K562 (cell line): ENCODE results near the gene KCNIP2. TPM values are rescaled to one million over a fixed set of nuclear protein-coding genes. Genes with fewer than 3 reads are reported as not detected.

Experiments
- ADNP ChIP-seq: fragments of 200-800 bp; sonication (Bioruptor generic); IDR thresholded peaks from 2 replicates; pipeline ENCODE4 v1.6.1; 2016; ENCODE audit warnings: missing genetic modification characterization, missing compliant biosample characterization
- ARID3B ChIP-seq: fragments of 250-450 bp; sonication (Bioruptor Pico); IDR thresholded peaks from 2 replicates; pipeline ENCODE4 v1.4.0; 2020; ENCODE audit warnings: borderline replicate concordance
- DDX20 ChIP-seq: fragments of 450-650 bp; IDR thresholded peaks from 2 replicates; pipeline ENCODE4 v1.6.1; 2016; ENCODE audit warnings: missing genetic modification characterization, low read depth, mild to moderate bottlenecking, missing compliant biosample characterization, moderate library complexity
- FOSL1 ChIP-seq: fragments of 200-800 bp; sonication (Bioruptor generic); conservative IDR thresholded peaks from 2 replicates; pipeline ENCODE4 v1.6.1; 2016; ENCODE audit warnings: missing genetic modification characterization, missing compliant biosample characterization
- MBD1 ChIP-seq: fragments of 250-450 bp; sonication (Bioruptor Pico); IDR thresholded peaks from 2 replicates; pipeline ENCODE4 v1.8.0; 2022; ENCODE audit warnings: inconsistent platforms
- MBD2 ChIP-seq: sonication (generic); IDR thresholded peaks from 2 replicates; pipeline ENCODE4 v1.6.1; 2016; ENCODE audit warnings: low read depth, borderline replicate concordance
- NELFE ChIP-seq: IDR thresholded peaks from 2 replicates; pipeline ENCODE4 v1.6.1; 2011; ENCODE audit warnings: mild to moderate bottlenecking; ENCODE audit not compliant: insufficient read depth, insufficient read length
- NR1H2 ChIP-seq: sonication (generic); formaldehyde crosslinking; IDR thresholded peaks from 2 replicates; pipeline ENCODE4 v1.4.0; 2020; ENCODE audit warnings: mild to moderate bottlenecking, missing genetic modification reagents
- POLR2A ChIP-seq: fragments of 450-650 bp; conservative IDR thresholded peaks from 2 replicates; pipeline ENCODE4 v1.6.1; 2016
- POLR2B ChIP-seq: fragments of 450-650 bp; IDR thresholded peaks from 2 replicates; pipeline ENCODE4 v1.6.1; 2018; ENCODE audit warnings: low read depth; ENCODE audit not compliant: partially characterized antibody
- SMARCB1 ChIP-seq: IDR thresholded peaks from 2 replicates; pipeline ENCODE4 v1.6.1; 2011; ENCODE audit warnings: improper control_type of control experiment, low read depth; ENCODE audit not compliant: insufficient read length
- SNIP1 ChIP-seq: fragments of 450-650 bp; IDR thresholded peaks from 2 replicates; pipeline ENCODE4 v1.7.1; 2017; ENCODE audit warnings: low read depth, mild to moderate bottlenecking
- SRSF1 ChIP-seq: fragments of 200-400 bp; formaldehyde crosslinking; IDR thresholded peaks from 2 replicates; pipeline ENCODE4 v1.6.1; 2017; ENCODE audit warnings: mild to moderate bottlenecking, low read depth, low read length, moderate library complexity
- TAF9B ChIP-seq: fragments of 450-650 bp; IDR thresholded peaks from 2 replicates; pipeline ENCODE4 v1.6.1; 2018; ENCODE audit warnings: mild to moderate bottlenecking; ENCODE audit not compliant: partially characterized antibody
- THRAP3 ChIP-seq: fragments of 450-650 bp; IDR thresholded peaks from 2 replicates; pipeline ENCODE4 v1.6.1; 2016; ENCODE audit warnings: mild to moderate bottlenecking, inconsistent platforms, borderline replicate concordance
- ZBED1 ChIP-seq: IDR thresholded peaks from 2 replicates; pipeline ENCODE4 v1.6.1; 2014
- ZKSCAN1 ChIP-seq: fragments of 150-350 bp; IDR thresholded peaks from 2 replicates; pipeline ENCODE4 v1.6.1; 2016; ENCODE audit warnings: low read depth, low read length
- ZKSCAN3 ChIP-seq: fragments of 250-450 bp; sonication (Bioruptor Pico); IDR thresholded peaks from 2 replicates; pipeline ENCODE4 v1.4.0; 2020
- ZNF57 ChIP-seq: fragments of 450-650 bp; formaldehyde crosslinking; IDR thresholded peaks from 2 replicates; pipeline ENCODE4 v1.4.0; 2020; ENCODE audit warnings: mild to moderate bottlenecking, moderate library complexity
- polyA plus RNA-seq, 8 experiments: library from polyadenylated mRNA; depleted of rRNA in 4 of 8; stranded (reverse) in 5 of 8; unstranded in 3 of 8; fragments of >200 nt; fragmentation: Nextera tagmentation in 2 of 8; fragmentation: Illumina TruSeq in 1 of 8; extraction: Ambion mirVana in 2 of 8; extraction: Trizol in 1 of 8; gene quantifications; 2 replicates each; pipeline versions ENCODE4 v1.2.1 to v1.2.3, GENCODE V29; 2011 to 2014; ENCODE audit warnings: inconsistent platforms in 1 of 8, missing spikeins in 1 of 8
- total RNA-seq, 7 experiments: library from RNA; depleted of rRNA in 6 of 7; stranded (reverse); fragments of >200 nt in 6 of 7; fragmentation: Illumina TruSeq in 2 of 7; extraction: Trizol in 2 of 7; gene quantifications; 2 replicates each; pipeline versions ENCODE4 v1.2.1 to v1.2.3, GENCODE V29; 2011 to 2021; ENCODE audit warnings: low replicate concordance in 1 of 7
- TF ChIP-seq, protein P1 (sequence below), 3 experiments: IDR thresholded peaks in 2 of 3; conservative IDR thresholded peaks in 1 of 3; 2 replicates each; pipeline ENCODE4 v1.5.1; 2011 to 2012; ENCODE audit warnings: low read length in 3 of 3, mild to moderate bottlenecking in 3 of 3, control low read depth in 2 of 3, improper control_type of control experiment in 1 of 3, inconsistent platforms in 1 of 3, low read depth in 1 of 3, mixed read lengths in 1 of 3, moderate library complexity in 1 of 3; ENCODE audit not compliant: insufficient read depth in 2 of 3
- TF ChIP-seq, protein P2 (sequence below): fragments of 450-650 bp; formaldehyde crosslinking; IDR thresholded peaks from 2 replicates; pipeline ENCODE4 v1.4.0; 2020; ENCODE audit warnings: mild to moderate bottlenecking, moderate library complexity
- TF ChIP-seq, protein P3 (sequence below): fragments of 250-450 bp; sonication (Bioruptor Pico); IDR thresholded peaks from 2 replicates; pipeline ENCODE4 v1.8.0; 2021; ENCODE audit warnings: borderline replicate concordance, mild to moderate bottlenecking, moderate library complexity; ENCODE audit not compliant: poor library complexity, severe bottlenecking

Gene KCNIP2
- total and polyA plus RNA-seq, 9 of the 15 experiments (the other 6 are each of a cell fraction or from before 2014, with no cell fraction given): 2.5 to 7.6 (median 4.1) TPM

- TF ChIP-seq, protein P1, sequence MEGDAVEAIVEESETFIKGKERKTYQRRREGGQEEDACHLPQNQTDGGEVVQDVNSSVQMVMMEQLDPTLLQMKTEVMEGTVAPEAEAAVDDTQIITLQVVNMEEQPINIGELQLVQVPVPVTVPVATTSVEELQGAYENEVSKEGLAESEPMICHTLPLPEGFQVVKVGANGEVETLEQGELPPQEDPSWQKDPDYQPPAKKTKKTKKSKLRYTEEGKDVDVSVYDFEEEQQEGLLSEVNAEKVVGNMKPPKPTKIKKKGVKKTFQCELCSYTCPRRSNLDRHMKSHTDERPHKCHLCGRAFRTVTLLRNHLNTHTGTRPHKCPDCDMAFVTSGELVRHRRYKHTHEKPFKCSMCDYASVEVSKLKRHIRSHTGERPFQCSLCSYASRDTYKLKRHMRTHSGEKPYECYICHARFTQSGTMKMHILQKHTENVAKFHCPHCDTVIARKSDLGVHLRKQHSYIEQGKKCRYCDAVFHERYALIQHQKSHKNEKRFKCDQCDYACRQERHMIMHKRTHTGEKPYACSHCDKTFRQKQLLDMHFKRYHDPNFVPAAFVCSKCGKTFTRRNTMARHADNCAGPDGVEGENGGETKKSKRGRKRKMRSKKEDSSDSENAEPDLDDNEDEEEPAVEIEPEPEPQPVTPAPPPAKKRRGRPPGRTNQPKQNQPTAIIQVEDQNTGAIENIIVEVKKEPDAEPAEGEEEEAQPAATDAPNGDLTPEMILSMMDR (IDR thresholded peaks at IDR 0.05 in 2 of 3, conservative IDR thresholded peaks at IDR 0.05 in 1 of 3; ENCODE audit: insufficient read depth in 2 of 3, low read depth in 1 of 3, low read length in 3 of 3): no peak
- TF ChIP-seq, protein P2, sequence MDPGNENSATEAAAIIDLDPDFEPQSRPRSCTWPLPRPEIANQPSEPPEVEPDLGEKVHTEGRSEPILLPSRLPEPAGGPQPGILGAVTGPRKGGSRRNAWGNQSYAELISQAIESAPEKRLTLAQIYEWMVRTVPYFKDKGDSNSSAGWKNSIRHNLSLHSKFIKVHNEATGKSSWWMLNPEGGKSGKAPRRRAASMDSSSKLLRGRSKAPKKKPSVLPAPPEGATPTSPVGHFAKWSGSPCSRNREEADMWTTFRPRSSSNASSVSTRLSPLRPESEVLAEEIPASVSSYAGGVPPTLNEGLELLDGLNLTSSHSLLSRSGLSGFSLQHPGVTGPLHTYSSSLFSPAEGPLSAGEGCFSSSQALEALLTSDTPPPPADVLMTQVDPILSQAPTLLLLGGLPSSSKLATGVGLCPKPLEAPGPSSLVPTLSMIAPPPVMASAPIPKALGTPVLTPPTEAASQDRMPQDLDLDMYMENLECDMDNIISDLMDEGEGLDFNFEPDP (CRISPR knock-in tag): no peak
- TF ChIP-seq FOSL1 (tag) (no peak), DDX20 (tag) (no peak), ADNP (no peak), SMARCB1 (no peak), ZKSCAN3 (CRISPR knock-in tag) (no peak), POLR2B (no peak), SNIP1 (no peak), NELFE (no peak), ARID3B (CRISPR knock-in tag) (no peak), NR1H2 (no peak), TAF9B (no peak), ZNF57 (CRISPR knock-in tag) (no peak), ZKSCAN1 (no peak), MBD2 (no peak), MBD1 (CRISPR knock-in tag) (no peak), THRAP3 (no peak), ZBED1 (no peak), POLR2A (no peak), SRSF1 (no peak)
- TF ChIP-seq, protein P3, sequence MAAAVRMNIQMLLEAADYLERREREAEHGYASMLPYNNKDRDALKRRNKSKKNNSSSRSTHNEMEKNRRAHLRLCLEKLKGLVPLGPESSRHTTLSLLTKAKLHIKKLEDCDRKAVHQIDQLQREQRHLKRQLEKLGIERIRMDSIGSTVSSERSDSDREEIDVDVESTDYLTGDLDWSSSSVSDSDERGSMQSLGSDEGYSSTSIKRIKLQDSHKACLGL: no peak
Observed at GRCh38 chr10:101817337-101818118, 26.1 kb downstream of the KCNIP2 start (continued).
